ENCODE results near the gene SLC45A2. TPM values are rescaled to one million over a fixed set of nuclear protein-coding genes. Genes with fewer than 3 reads are reported as not detected.

Gene SLC45A2
- total RNA-seq, 1 experiment from 2014 or later = 0.28 TPM

DNA sequence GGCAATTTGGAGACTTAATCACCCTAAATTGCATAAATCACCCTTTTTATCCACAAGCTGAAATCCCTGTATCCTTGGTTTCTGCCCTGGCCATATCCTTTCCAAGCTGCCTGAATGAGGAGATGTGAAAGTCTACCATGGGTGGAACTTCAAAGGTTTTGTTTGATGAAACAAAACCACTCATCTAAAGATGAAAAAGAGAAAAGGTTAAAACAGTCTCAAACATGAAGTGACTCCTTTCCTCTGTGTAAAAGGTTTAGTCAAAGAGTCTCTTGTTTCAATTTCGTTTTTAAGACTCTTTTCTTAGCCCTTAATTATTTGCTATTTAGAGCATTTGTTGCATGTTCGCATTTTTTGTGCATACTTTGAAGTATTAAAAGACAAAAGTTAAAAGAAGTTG, 11.2 kb downstream of the SLC45A2 start:
- no TSS peak for BruUV-seq (replicated peaks)
- Histone ChIP-seq H3K27ac (ENCODE audit: low read depth, low read length, poor library complexity, severe bottlenecking) (no peak overlapping the region), H3K4me3 (ENCODE audit: low read depth, low read length, poor library complexity, severe bottlenecking) (no peak overlapping the region), H3K27me3 (replicated peaks; ENCODE audit: insufficient read depth, low read depth, low read length, poor library complexity) (no peaks in the 10 kb centered on the region), H3K36me3 (ENCODE audit: insufficient read depth, low read length, poor library complexity, severe bottlenecking) (no peaks in the 10 kb centered on the region), H3K4me1 (ENCODE audit: insufficient read depth, low read length, poor library complexity, severe bottlenecking) (no peaks in the 10 kb centered on the region), H3K9me3 (ENCODE audit: low read depth, low read length, poor library complexity, severe bottlenecking) (no peaks in the 10 kb centered on the region)
- POLR2A ChIA-PET (ENCODE audit: low non-redundant PET) = no interaction called here
- CTCF ChIA-PET = no interaction called here
- intact Hi-C loops (cut with micrococcal nuclease; ENCODE audit: unreplicated experiment) = no loop called here
- TF ChIP-seq EZH2 (IDR thresholded peaks at IDR 0.05; ENCODE audit: borderline replicate concordance, low read depth, low read length, poor library complexity, severe bottlenecking) = no peak
- TF ChIP-seq, protein P1, sequence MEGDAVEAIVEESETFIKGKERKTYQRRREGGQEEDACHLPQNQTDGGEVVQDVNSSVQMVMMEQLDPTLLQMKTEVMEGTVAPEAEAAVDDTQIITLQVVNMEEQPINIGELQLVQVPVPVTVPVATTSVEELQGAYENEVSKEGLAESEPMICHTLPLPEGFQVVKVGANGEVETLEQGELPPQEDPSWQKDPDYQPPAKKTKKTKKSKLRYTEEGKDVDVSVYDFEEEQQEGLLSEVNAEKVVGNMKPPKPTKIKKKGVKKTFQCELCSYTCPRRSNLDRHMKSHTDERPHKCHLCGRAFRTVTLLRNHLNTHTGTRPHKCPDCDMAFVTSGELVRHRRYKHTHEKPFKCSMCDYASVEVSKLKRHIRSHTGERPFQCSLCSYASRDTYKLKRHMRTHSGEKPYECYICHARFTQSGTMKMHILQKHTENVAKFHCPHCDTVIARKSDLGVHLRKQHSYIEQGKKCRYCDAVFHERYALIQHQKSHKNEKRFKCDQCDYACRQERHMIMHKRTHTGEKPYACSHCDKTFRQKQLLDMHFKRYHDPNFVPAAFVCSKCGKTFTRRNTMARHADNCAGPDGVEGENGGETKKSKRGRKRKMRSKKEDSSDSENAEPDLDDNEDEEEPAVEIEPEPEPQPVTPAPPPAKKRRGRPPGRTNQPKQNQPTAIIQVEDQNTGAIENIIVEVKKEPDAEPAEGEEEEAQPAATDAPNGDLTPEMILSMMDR (conservative IDR thresholded peaks at IDR 0.05; ENCODE audit: low read depth, low read length) = no peak
- DNase-seq (ENCODE audit: low spot score) = no peak

- intact Hi-C loops (cut with micrococcal nuclease; ENCODE audit: unreplicated experiment) = loop anchor here (1.0 kb wide), 1 partner anchor 534 kb away; no protein-coding TSS in a partner anchor
- no TSS peak for BruUV-seq (replicated peaks)
- POLR2A ChIA-PET (ENCODE audit: low non-redundant PET) = no interaction called here
- Histone ChIP-seq H3K27ac (ENCODE audit: low read depth, low read length, poor library complexity, severe bottlenecking) (no peak overlapping the region), H3K9me3 (ENCODE audit: low read depth, low read length, poor library complexity, severe bottlenecking) (no peaks in the 10 kb centered on the region), H3K4me3 (ENCODE audit: low read depth, low read length, poor library complexity, severe bottlenecking) (no peak overlapping the region), H3K36me3 (ENCODE audit: insufficient read depth, low read length, poor library complexity, severe bottlenecking) (no peaks in the 10 kb centered on the region), H3K4me1 (ENCODE audit: insufficient read depth, low read length, poor library complexity, severe bottlenecking) (no peaks in the 10 kb centered on the region), H3K27me3 (replicated peaks; ENCODE audit: insufficient read depth, low read depth, low read length, poor library complexity) (no peaks in the 10 kb centered on the region)
- TF ChIP-seq, protein P1 (conservative IDR thresholded peaks at IDR 0.05; ENCODE audit: low read depth, low read length) = peak; percentile 85
- no peak for TF ChIP-seq EZH2 (IDR thresholded peaks at IDR 0.05; ENCODE audit: borderline replicate concordance, low read depth, low read length, poor library complexity, severe bottlenecking)
- CTCF ChIA-PET = interaction anchor here (0.6 to 2.6 kb wide), 8 partner anchors 13 to 536 kb away, joined by 3 to 31 read pairs (median 4); partner anchors contain the start of genes RXFP3 and TARS1
- peak; percentile 60 for DNase-seq (ENCODE audit: low spot score)
Measured at GRCh38 chr5:33969572-33970452, 14.7 kb downstream of the SLC45A2 start.

GRCh38 chr5:33968211-33969005, 16.1 kb downstream of the SLC45A2 start:
- H3K36me3 ChIP-seq (ENCODE audit: insufficient read depth, low read length, poor library complexity, severe bottlenecking) = no peaks in the 10 kb centered on the region
- DNase-seq (ENCODE audit: low spot score) = no peak
- CTCF ChIA-PET = interaction anchor here (0.6 kb wide), 1 partner anchor 182 kb away, joined by 3 read pairs; no protein-coding TSS in a partner anchor

More at GRCh38 chr5:33968211-33969005, 16.1 kb downstream of the SLC45A2 start:
- Histone ChIP-seq H3K4me1 (ENCODE audit: insufficient read depth, low read length, poor library complexity, severe bottlenecking) (no peaks in the 10 kb centered on the region), H3K4me3 (ENCODE audit: low read depth, low read length, poor library complexity, severe bottlenecking) (no peak overlapping the region), H3K27me3 (replicated peaks; ENCODE audit: insufficient read depth, low read depth, low read length, poor library complexity) (no peaks in the 10 kb centered on the region), H3K27ac (ENCODE audit: low read depth, low read length, poor library complexity, severe bottlenecking) (no peak overlapping the region), H3K9me3 (ENCODE audit: low read depth, low read length, poor library complexity, severe bottlenecking) (no peaks in the 10 kb centered on the region)
- POLR2A ChIA-PET (ENCODE audit: low non-redundant PET) = no interaction called here
- BruUV-seq (replicated peaks) = no TSS peak
- no peak for TF ChIP-seq EZH2 (IDR thresholded peaks at IDR 0.05; ENCODE audit: borderline replicate concordance, low read depth, low read length, poor library complexity, severe bottlenecking)
- TF ChIP-seq, protein P1 (conservative IDR thresholded peaks at IDR 0.05; ENCODE audit: low read depth, low read length) = no peak
- intact Hi-C loops (cut with micrococcal nuclease; ENCODE audit: unreplicated experiment) = no loop called here

Measured in A673 (cell line).